Gastroesophageal sphincter (tissue), 3 donors: ENCODE measurements around the gene GJA5.

Experiments used
- CTCF ChIP-seq, 4 experiments: fragments of 200-600 bp in 2 of 4; fragments of 450-650 bp in 2 of 4; sonication (generic) in 1 of 4; IDR thresholded peaks; one replicate each; pipeline ENCODE4 v1.5.1; 2017 to 2019; ENCODE audit warnings: antibody characterized with exemption in 4 of 4, mild to moderate bottlenecking in 2 of 4, moderate library complexity in 2 of 4
- EP300 ChIP-seq: sonication (generic); formaldehyde crosslinking; IDR thresholded peaks from one replicate; pipeline ENCODE4 v1.6.1; 2017; ENCODE audit warnings: antibody characterized with exemption, mild to moderate bottlenecking
- POLR2A ChIP-seq, 2 donors: fragments of 450-650 bp; IDR thresholded peaks; one replicate each; pipeline ENCODE4 v1.6.1; 2017; ENCODE audit warnings: antibody characterized with exemption in 2 of 2, mild to moderate bottlenecking in 2 of 2, moderate library complexity in 1 of 2
- POLR2AphosphoS5 ChIP-seq: sonication (generic); formaldehyde crosslinking; IDR thresholded peaks from one replicate; pipeline ENCODE4 v1.6.1; 2017; ENCODE audit warnings: antibody characterized with exemption

GRCh38 chr1:147784941-147785340 lies 24.5 kb upstream of the GJA5 start:
- no peak for TF ChIP-seq POLR2A (IDR thresholded peaks at IDR 0.05)
- TF ChIP-seq CTCF (IDR thresholded peaks at IDR 0.05), result no peak
- no peak for TF ChIP-seq POLR2AphosphoS5
- no peak for TF ChIP-seq EP300
